OCI-M2 (cell line): ENCODE data around the gene ZNF621.

Experiments used
- DNase-seq: peaks from one replicate; lab custom pipeline; 2025; ENCODE audit not compliant: unreplicated experiment; lab: John Stamatoyannopoulos, UW

The ZNF621 gene

DNA sequence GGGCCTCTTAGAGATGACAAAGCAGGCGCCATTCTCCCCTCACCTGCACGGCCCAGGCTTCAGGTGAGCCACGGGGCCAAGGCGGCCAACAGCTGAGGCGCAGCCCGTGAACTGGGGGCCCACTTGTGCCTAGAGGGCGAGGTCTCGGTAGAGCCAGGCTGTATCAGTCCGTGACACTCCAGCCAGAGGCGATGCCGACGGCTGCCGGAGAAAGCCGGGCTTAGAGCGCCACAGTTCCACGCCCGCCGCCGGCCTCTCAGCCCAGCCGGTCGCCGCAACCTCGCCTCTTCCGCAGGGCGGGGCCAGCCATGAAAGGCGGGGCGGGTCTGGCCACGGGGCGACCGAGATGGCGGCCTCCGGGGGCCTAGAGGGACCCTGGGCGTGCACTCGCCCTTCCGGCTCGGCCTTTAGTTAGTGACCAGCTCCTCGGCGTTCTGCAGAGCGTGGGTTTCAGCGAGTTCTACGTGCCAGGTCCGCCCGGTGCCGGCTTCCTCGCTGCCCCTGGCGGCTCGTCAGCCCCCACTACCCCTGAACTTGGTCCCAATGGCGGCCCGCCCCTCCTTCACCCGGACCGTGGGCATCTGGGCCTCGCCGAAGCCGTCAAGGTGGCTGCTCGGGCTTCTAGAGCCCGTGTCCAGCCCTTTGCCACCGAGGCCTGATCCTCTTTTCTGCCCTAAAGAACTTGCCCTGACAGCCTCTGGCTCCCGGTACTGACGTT lies at the start of gene ZNF621:
Gene ZNF621 (plus strand): TSS at position 393 of the 718 bp plus-strand sequence. CDS start 881 bp downstream, outside the sequence.
- peak; percentile 37 for DNase-seq

DNA sequence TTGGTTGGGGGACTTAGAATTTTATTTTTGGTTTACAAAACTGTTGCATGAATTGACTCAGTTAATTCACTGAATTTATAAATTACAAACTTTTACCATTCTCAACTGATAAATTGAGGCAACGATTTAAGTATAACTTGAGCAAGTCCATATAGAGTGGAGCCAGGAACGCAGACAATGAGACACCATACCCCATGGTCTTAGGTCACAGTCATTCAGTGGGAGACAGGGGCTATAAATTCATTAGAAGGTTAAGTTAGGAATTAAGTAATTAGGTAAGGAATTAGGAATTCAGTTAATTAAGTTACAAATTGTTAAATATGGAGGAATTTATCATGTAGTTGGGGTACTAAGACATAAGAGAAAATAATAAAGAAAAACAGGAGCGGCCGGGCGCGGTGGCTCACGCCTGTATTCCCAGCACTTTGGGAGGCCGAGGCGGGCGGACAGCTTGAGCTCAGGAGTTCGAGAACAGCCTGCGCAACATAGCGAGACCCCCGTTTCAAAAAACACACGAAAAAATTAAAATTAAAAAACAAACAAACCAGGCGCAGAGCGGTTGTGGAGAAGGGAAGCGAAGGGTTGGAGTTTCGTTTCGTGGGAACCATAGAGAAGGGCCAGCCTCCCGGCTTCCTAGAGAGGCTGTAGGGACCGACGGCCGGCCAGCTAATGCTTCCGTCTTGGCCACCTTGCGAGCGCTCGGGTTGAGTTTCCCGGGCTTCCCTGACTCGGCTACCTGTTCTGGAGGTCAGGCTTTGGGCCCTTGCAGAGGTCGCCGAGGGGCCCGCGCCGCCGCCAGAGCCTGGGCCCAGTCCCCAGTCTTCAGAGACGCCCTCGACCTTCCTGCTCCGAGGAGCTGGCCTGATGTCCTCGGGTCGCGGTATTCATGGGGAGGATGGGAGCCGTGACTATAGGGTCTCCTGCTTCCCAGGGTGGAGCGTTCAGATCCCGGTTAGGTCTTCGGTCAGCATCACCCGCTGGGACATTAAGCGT lies 48.0 kb upstream of the ZNF621 start, which contains the start of gene ZNF619:
Gene ZNF619 (plus strand): TSS at position 645 of the 993 bp plus-strand sequence. CDS start 858 bp downstream, outside the sequence.
- DNase-seq = peak; percentile 64

DNA sequence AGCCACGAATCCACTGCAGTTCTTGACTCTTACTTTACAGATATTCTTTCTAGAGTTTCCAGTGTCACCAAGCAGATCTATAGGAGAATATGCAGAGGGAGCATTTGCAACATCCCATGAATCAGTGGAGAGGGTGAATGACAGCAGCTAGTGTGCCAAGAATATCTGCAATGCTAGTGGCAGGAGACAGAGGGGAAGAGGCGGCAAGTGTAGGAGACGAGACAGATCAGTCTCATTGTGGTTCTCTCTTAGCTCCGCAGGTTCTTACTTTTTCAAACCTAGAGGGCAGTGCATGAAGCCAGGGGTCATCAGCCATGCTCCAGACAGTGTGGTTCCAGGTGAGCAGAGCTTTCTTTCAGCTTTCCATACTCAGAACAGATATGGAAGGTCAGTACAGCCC lies 47.1 kb upstream of the ZNF621 start:
- DNase-seq = no peak

DNA sequence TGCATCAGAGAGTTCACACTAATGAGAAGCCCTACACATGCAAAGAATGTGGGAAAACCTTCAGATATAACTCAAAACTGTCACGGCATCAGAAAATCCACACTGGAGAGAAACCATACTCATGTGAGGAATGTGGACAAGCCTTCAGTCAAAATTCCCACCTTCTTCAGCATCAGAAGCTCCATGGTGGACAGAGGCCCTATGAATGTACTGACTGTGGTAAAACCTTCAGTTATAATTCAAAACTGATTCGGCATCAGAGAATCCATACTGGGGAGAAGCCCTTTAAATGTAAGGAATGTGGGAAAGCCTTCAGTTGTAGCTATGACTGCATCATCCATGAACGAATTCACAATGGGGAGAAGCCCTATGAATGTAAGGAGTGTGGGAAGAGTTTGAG lies 37.6 kb upstream of the ZNF621 start:
- DNase-seq = no peak

DNA sequence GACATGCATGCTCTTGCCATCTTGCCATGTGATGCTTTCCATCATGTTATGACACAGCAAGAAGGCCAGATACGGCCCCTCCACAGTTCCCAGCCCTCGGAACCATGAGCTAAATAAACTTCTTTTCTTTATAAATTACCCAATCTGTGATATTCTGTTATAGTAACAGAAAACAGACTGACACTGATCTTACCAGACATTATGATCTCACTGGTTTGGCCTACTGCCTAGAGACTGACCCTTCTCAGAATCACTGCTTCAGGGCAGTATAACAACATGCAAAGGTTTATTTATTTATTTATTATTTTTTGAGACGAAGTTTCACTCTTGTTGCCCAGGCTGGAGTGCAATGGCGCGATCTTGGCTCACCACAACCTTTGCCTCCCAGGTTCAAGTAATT lies 33.8 kb upstream of the ZNF621 start:
- DNase-seq = no peak

DNA sequence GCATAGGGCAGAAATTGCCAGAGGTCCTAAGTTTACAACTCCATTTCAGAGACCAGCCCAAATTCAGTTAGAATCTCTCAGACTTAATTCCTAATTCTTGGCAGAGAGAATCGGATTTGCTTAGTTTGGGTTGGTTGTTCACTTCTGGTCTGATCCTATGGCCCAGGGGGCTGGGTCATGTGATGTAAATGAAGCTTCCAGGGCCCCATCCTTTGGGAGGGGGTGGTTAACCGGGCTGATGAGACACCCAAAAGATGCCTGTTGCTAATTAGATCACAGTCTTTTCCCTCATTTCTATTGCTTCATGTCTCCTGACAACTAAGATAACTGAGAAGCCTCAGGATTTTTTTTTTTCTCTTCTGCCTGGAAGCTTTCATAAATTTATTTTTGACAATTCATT lies 30.1 kb upstream of the ZNF621 start:
- no peak for DNase-seq

DNA sequence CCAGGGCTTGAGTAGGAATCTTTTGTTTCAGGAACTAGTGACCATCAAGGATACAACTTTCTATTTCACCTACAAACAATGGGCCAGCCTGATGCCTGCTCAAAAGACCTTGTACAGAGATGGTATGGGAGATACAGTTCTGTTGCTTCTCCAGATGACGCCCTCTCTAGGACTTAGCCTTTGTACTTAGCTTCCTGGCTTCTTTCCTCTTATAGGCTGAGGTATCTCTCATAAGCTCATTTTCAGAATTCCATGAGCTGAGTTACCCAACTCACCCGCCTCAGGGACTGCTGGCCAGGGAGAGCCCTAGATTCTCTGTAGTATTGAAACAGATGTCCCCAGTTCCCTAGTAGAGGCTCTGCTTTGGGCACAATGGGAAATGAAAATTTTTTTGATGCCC lies 27.5 kb upstream of the ZNF621 start:
- no peak for DNase-seq

DNA sequence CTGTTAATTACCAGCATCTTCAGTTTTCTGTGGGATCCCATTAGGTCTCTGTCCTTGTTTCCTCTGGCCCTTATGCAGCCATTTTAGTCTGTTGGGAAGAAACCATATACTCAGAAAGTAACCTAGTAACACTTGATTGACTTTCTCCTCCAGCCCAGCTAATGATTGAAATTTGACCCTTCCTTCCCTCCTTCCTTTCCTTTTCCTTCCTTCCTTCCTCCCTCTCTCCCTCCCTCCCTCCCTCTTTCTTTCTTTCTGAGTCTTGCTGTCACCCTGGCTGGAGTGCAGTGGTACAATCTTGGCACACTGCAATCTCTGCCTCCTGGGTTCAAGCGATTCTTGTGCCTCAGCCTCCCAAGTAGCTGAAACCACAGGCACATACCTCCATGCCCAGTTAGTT lies 24.8 kb upstream of the ZNF621 start:
- no peak for DNase-seq

DNA sequence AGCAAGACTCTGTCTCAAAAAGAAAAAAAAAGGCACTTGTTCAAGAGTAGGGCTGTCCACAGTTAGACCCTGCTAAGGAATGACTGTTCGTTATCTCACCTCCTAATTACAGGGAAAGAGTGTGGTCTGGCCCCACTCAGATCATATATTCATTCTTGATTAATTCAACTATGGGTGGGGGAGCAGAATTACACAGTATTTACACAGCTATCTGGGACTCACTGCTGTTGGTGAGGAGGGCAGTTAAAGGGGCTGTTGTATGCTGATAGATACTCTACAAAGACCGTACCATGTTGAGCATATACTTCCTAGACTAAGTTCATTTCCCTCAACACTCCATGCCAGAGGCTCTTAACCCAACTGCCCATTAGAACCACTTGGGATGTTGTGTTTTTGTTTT lies 22.7 kb upstream of the ZNF621 start:
- DNase-seq = no peak

DNA sequence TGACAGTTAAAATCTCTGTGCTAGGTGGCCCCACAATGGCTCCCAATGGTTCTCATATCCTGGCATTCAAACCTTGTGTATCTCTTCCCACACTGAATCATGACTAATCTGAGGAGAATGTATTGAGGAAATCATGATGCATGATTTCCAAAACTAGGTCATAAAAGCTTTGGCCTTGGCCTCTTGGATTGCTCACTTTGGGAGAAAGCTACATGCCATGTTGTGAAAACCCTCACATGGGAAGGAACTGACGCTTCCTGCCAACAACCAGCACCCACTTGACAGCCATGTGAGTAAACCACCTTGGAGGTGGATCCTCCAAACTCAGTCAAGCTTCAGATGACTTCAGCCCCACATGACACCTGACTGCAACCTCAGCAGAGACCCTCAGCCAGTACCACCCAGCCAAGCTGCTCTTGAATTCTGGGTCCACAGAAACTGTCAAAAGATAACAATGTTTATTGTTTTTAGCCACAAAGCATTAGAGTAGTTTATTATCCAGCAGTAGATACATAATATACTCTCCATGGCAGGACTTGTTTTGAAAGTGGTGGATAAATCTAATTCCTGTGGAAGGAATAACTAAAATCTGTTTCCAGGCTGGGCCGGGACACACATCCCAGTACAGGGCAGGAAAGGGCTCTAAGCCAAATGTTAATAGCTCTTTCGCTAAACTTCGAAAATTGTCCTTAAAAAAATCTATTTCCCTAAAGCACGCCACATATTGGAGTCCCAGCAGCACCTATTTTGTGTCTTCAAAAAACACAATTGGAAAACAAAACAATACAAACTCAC lies 19.9 kb upstream of the ZNF621 start:
- no peak for DNase-seq

DNA sequence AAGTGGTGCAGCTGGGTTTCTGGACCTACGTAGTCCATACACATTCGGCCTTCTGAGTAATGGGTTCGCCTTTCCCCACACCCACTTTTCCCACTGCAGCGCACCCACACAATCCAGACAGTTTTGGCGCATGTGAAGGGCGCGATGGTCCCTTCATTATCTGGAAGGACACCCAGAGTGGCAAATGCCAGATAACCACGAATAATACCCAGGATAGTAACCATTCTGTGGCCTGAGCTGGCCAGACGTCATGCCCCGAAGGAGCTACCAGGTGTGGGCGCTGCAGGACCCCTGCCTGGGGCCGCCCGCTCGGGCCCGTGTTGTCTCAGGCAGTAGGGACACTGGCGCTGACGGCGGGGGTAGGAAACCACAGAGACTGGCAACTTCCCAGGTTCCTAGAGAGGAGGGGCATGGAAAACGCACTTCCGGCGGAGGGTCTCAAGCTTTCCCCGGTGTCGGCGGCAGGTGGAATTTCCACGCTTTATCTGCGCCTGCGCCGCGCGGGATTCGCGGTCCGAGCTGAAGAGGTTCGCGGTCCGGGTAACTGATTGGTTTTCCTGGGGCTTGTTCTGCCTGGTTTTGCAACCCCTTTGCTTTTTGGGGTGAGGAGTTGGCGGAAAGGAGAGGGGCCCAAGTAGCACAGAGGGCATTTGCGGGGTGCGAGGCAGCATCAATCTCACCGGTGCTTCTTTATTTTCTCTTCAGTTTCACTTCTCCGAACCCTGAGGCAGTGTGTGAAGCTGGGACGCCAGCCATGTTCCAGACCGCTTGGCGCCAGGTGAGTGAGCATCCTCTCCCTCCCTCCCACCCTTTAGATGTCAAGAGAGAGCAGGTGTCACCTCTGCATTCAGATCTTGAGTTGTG lies 18.9 kb upstream of the ZNF621 start, which contains the start of gene ZNF620:
Gene ZNF620 (plus strand): TSS at position 441 of the 864 bp plus-strand sequence. CDS start 314 bp downstream, at position 755.
- no peak for DNase-seq

DNA sequence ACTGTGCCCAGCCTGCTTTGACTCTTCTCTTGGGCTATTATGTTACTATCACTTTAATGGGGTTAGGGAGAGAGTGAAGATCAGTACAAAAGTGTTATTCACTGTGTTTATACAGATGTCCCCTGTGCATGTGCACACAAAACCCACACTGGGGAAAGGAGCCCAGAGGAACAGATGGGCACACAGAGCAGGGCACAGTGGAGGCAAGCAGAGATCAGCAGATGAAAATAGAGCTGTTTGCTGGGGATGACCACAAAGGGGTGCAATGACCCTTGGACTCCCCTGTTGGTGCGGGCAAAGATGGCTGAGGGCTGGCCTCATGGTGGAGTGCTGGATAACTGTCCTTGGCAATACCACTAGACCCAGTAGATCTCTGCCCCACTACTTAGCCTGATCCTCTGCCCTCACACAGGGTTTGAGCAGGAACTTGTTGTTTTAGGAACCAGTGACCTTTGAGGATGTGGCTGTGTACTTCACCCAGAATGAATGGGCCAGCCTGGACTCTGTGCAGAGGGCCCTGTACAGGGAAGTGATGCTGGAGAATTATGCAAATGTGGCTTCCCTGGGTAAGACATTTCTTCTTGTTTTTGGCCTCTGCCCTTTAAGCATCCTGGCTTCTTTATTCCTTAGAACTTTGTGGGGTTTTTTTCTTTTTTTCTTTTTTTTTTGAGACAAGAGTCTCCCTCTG lies 13.6 kb upstream of the ZNF621 start:
- no peak for DNase-seq

DNA sequence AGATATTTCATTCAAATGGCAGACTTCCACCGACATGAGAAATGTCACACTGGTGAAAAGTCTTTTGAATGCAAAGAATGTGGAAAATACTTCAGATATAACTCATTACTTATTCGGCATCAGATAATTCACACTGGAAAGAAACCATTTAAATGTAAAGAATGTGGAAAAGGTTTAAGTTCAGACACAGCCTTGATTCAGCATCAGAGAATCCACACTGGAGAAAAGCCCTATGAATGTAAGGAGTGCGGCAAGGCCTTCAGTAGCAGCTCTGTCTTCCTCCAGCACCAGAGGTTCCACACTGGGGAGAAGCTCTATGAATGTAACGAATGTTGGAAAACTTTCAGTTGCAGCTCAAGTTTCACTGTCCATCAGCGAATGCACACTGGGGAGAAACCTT lies 8.6 kb upstream of the ZNF621 start:
- no peak for DNase-seq

DNA sequence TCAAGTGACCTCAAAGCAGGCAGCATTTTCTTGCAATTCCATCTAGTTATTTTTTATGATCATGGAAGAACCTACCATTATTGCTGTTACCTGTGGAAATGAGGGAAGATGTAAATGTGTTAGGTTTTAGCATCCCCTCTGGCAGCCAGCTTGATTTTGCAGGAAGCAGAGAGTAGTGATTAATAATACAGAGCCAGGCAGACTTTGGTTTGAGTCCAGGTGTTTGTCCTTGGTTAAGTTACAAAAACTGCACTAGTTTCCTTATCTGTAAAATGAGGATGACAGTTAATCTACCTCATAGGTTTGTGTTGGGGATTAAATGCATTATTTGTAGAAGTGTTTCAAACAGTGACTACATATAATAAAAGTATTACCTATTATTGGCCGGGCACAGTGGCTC lies 6.7 kb upstream of the ZNF621 start:
- no peak for DNase-seq

DNA sequence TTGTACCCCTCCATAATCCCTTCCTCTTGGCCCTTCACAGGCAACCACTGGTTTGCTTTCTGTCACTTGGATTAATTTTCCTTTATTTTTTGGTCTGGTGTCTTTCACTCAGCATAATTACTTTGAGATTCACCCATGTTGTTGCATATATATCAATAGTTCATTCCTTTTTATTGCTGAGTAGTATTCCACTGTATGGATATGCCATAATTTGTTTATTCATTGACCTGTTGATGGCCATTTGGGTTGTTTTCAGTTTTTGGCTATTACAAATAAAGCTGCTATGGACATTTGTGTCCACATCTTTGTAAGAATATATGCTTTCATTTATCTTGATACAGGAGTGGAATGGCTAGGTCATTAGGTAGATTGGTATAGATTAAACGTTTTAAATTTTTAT lies 5.9 kb upstream of the ZNF621 start:
- no peak for DNase-seq

DNA sequence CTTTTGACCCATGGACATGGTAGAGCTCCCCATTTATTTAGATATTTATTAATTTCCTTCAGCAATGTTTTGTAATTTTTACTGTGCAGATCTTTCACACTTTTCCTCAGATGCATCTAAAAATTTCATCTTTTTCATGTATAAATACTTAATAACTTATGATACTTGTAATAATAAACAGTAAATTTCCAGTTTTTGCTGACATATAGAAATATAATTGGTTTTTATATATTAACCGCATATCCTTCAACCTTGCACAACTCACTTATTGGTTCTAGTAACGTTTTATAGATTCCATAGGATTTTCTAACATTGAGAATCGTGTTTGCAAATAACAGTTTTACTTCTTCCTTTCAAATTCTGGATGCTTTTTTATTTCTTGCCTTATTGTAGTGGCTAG lies 3.5 kb upstream of the ZNF621 start:
- DNase-seq = no peak

DNA sequence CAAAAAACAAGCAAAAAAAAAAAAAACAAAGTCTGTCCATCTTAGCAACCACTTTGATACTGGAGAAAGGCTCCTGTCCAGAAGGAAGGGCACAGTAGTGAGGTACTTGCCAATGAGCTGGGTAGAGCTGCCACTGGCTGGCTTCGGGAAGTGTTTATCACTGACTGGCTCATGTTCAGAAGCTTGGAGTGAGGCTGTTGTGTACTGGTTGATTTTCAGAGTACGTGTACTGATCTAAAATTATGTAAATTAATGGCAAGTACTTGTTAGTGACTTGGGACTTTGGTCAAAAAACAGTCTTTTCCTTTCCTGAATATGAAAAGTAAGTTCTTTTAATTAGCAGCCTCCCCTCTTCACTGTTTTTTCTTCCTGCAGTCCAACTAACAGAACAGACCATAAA lies 979 bp upstream of the ZNF621 start:
- DNase-seq = no peak

DNA sequence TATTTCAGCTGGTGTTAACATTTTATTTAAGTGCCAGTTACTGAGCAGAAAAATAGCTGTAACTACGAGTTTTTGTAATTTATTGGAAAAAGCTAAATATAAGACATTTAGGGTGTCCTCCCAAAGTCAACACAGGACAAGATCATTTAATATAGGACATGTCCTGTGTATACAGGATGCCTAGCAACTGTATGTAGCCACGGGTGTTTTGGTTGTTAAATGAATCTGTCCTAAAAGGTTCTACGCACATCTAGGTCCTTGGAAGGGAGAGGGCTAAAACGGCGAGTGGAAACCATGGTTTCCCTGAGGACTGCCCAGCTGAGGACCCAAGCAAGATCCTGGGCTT lies 565 bp upstream of the ZNF621 start:
- no peak for DNase-seq

DNA sequence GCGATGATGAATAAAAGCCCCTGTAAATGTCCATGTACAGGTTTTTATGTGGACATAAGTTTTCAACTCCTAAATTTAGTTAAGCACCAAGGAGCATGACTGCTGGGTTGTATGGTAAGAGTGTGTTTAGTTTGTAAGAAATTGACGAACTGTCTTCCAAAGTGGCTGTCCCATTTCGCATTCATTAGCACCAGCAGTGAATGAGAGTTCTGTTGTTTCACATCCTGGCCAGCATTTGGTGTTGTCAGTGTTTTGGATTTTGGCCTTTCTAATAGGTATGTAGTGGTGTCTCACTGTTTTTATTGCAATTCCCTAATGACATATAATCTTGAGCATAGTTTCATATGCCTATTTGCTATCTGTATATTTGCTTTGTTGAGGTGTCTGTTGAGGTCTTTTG lies 3.7 kb downstream of the ZNF621 start:
- DNase-seq = no peak

DNA sequence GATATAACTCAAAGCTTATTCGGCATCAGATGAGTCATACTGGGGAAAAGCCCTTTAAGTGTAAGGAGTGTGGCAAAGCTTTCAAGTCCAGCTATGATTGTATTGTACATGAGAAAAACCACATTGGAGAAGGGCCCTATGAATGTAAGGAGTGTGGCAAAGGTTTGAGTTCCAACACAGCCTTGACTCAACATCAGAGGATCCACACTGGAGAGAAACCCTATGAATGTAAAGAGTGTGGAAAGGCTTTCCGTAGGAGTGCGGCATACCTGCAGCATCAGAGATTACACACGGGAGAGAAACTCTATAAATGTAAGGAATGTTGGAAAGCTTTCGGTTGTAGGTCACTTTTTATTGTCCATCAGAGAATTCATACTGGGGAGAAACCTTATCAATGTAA lies 7.5 kb downstream of the ZNF621 start:
- no peak for DNase-seq
